ENCODE data around the gene ACSF3. TPM values are rescaled to one million over a fixed set of nuclear protein-coding genes. Genes with fewer than 3 reads are reported as not detected.

Gene ACSF3
- total and polyA plus RNA-seq, 2 of the 4 experiments (the other 2 are of a cell fraction), result 9.5 to 14.2 TPM

GRCh38 chr16:89078172-89078571 lies 15.5 kb upstream of the ACSF3 start (continued):
- TF ChIP-seq RAD21 (IDR thresholded peaks at IDR 0.05; ENCODE audit: low read length) (no peak), MXI1 (IDR thresholded peaks at IDR 0.05; ENCODE audit: borderline replicate concordance, low read depth, low read length) (no peak), POLR2A (IDR thresholded peaks at IDR 0.05; ENCODE audit: low read depth, low read length) (no peak), FOS (IDR thresholded peaks at IDR 0.05; ENCODE audit: low read depth, low read length) (no peak), BHLHE40 (IDR thresholded peaks at IDR 0.05; ENCODE audit: low read depth, low read length) (no peak), MAFK (IDR thresholded peaks at IDR 0.05; ENCODE audit: low read depth, low read length) (no peak), MAZ (IDR thresholded peaks at IDR 0.05; ENCODE audit: borderline replicate concordance, low read depth, low read length) (no peak)

GRCh38 chr16:89079434-89079980 lies 14.1 kb upstream of the ACSF3 start:
- in situ Hi-C loops (cut with MboI; ENCODE audit: low sequenced_read_pairs), result no loop called here
- WGBS, 2 experiments (ENCODE audit: extremely low coverage in 2 of 2, insufficient read length in 1 of 2), result 73% methylated on average over 15 of the region's 19 CpGs; no CpG with 5 or more reads in 1 of the 2 experiments
- H4K8ac ChIP-seq (ENCODE audit: low read depth in 2 of 2, low read length in 2 of 2), result no peak overlapping the region
- no peak overlapping the region for H3K27ac ChIP-seq (ENCODE audit: insufficient read depth, low read length)
- no peak overlapping the region for H3K18ac ChIP-seq (ENCODE audit: low read depth, low read length)
- no peaks in the 10 kb centered on the region for H3K36me3 ChIP-seq (ENCODE audit: control insufficient read depth, insufficient read depth, low read length)
- no peak overlapping the region for H2AFZ ChIP-seq (replicated peaks; ENCODE audit: low read length, poor library complexity)
- peaks cover 1% of the 10 kb centered on the region for H3K27me3 ChIP-seq (ENCODE audit: control insufficient read depth, insufficient read depth, low read length)
- intact Hi-C loops (cut with micrococcal nuclease), result no loop called here
- H3K9ac ChIP-seq (ENCODE audit: low read depth, low read length), result no peak overlapping the region
- no peaks in the 10 kb centered on the region for H3K9me1 ChIP-seq (ENCODE audit: insufficient read depth, low read length)
- H2BK20ac ChIP-seq (ENCODE audit: low read depth, low read length), result no peak overlapping the region
- ChIA-PET POLR2A (ENCODE audit: unreplicated experiment) (no interaction called here), CTCF (no interaction called here)
- no peak overlapping the region for H3K56ac ChIP-seq (ENCODE audit: extremely low read depth, insufficient read depth, low read length)
- H3K4ac ChIP-seq (ENCODE audit: low read depth, low read length), result no peak overlapping the region
- TF ChIP-seq CEBPB (IDR thresholded peaks at IDR 0.05; ENCODE audit: low read depth, low read length) (no peak), BHLHE40 (IDR thresholded peaks at IDR 0.05; ENCODE audit: low read depth, low read length) (no peak)
- ATAC-seq (ENCODE audit: low read depth) (no peak), DNase-seq (no peak)
- H3K79me1 ChIP-seq (ENCODE audit: low read depth in 1 of 2, low read length in 2 of 2), result no peaks in the 10 kb centered on the region
- H4K5ac ChIP-seq (ENCODE audit: low read depth, low read length), result no peak overlapping the region
- H2AK5ac ChIP-seq (ENCODE audit: low read depth, low read length), result no peak overlapping the region
- BruUV-seq (replicated peaks), result no TSS peak
- H4K91ac ChIP-seq (ENCODE audit: insufficient read depth, low read depth, low read length), result no peak overlapping the region
- H3K4me1 ChIP-seq (ENCODE audit: control insufficient read depth, insufficient read depth, low read length), result no peaks in the 10 kb centered on the region
- dilution Hi-C loops (cut with HindIII; ENCODE audit: low sequenced_read_pairs, unreplicated experiment), result no loop called here
- peaks cover 2% of the 10 kb centered on the region; the same call in 1 of the 2 replicates for H3K9me3 ChIP-seq (ENCODE audit: control insufficient read depth, insufficient read depth, low read length)
- no peaks in the 10 kb centered on the region for H4K20me1 ChIP-seq (ENCODE audit: insufficient read depth, low read length)
- no peak overlapping the region for H2BK120ac ChIP-seq (ENCODE audit: low read depth, low read length)
- no peak overlapping the region for H3K23ac ChIP-seq (ENCODE audit: low read depth, low read length)
- no peak overlapping the region for H3K14ac ChIP-seq (replicated peaks; ENCODE audit: low read depth, low read length)
- H2AK9ac ChIP-seq (replicated peaks; ENCODE audit: low read depth, low read length, poor library complexity), result no peak overlapping the region
- H2BK15ac ChIP-seq (ENCODE audit: low read depth, low read length), result no peak overlapping the region
- H3K4me3 ChIP-seq (ENCODE audit: insufficient read depth, low read depth, low read length), result no peak overlapping the region
- H3K4me2 ChIP-seq (ENCODE audit: low read depth, low read length), result no peak overlapping the region
- no peak overlapping the region for H2BK5ac ChIP-seq (ENCODE audit: low read depth, low read length, poor library complexity, severe bottlenecking)
